K562 (cell line): ENCODE results near the gene CILP.

Source experiments
- ADNP ChIP-seq: fragments of 200-800 bp; sonication (Bioruptor generic); IDR thresholded peaks from 2 replicates; pipeline ENCODE4 v1.6.1; 2016; ENCODE audit warnings: missing genetic modification characterization, missing compliant biosample characterization
- FOXP4 ChIP-seq: sonication (generic); formaldehyde crosslinking; IDR thresholded peaks from 2 replicates; pipeline ENCODE4 v1.8.0; 2022; ENCODE audit warnings: mild to moderate bottlenecking, missing genetic modification reagents, borderline replicate concordance
- GABPA ChIP-seq: fragments of 200-800 bp; sonication (Bioruptor generic); conservative IDR thresholded peaks from 2 replicates; pipeline ENCODE4 v1.6.1; 2016; ENCODE audit warnings: low read depth, missing genetic modification characterization, missing compliant biosample characterization
- GATA2 ChIP-seq: sonication (generic); formaldehyde crosslinking; IDR thresholded peaks from 2 replicates; pipeline ENCODE4 v1.4.0; 2020; ENCODE audit warnings: mild to moderate bottlenecking, missing genetic modification reagents
- JUNB ChIP-seq: fragments of 450-650 bp; formaldehyde crosslinking; conservative IDR thresholded peaks from 2 replicates; pipeline ENCODE4 v1.4.0; 2020; ENCODE audit warnings: mild to moderate bottlenecking
- JUND ChIP-seq, 2 experiments: IDR thresholded peaks; 2 replicates in 1 of 2; 3 replicates in 1 of 2; pipeline ENCODE4 v1.6.1; 2011; ENCODE audit warnings: borderline replicate concordance in 2 of 2, low read depth in 2 of 2, low read length in 2 of 2, improper control_type of control experiment in 1 of 2, missing biosample characterization in 1 of 2, missing genetic modification characterization in 1 of 2, missing genetic modification reagents in 1 of 2
- PHF20 ChIP-seq: fragments of 450-650 bp; IDR thresholded peaks from 2 replicates; pipeline ENCODE4 v1.6.1; 2018; ENCODE audit not compliant: partially characterized antibody
- POLR2AphosphoS5 ChIP-seq: IDR thresholded peaks from 2 replicates; pipeline ENCODE4 v1.6.1; 2011; ENCODE audit warnings: mild to moderate bottlenecking, low read depth, low read length, moderate library complexity; ENCODE audit not compliant: control insufficient read depth, insufficient read depth
- SIN3A ChIP-seq, 2 experiments: fragments of 150-350 bp in 1 of 2; IDR thresholded peaks; 2 replicates each; pipeline ENCODE4 v1.6.1; 2011 to 2016; ENCODE audit warnings: borderline replicate concordance in 2 of 2, low read depth in 2 of 2, low read length in 2 of 2, mild to moderate bottlenecking in 2 of 2, moderate library complexity in 2 of 2; ENCODE audit not compliant: control insufficient read depth in 1 of 2
- ZBTB17 ChIP-seq: fragments of 450-650 bp; formaldehyde crosslinking; IDR thresholded peaks from 2 replicates; pipeline ENCODE4 v1.4.0; 2020; ENCODE audit warnings: mild to moderate bottlenecking
- ZMIZ1 ChIP-seq, 2 experiments: fragments of 150-350 bp in 1 of 2; IDR thresholded peaks; 2 replicates each; pipeline ENCODE4 v1.6.1; 2012 to 2016; ENCODE audit warnings: low read depth in 2 of 2, low read length in 2 of 2, mild to moderate bottlenecking in 1 of 2, moderate library complexity in 1 of 2
- ZNF584 ChIP-seq: fragments of 200-800 bp; sonication (Bioruptor generic); IDR thresholded peaks from 2 replicates; pipeline ENCODE4 v1.6.1; 2016; ENCODE audit warnings: low read depth, mild to moderate bottlenecking, missing genetic modification characterization, missing compliant biosample characterization

GRCh38 chr15:65171428-65171827, 39.8 kb downstream of the CILP start:
- TF ChIP-seq ADNP (tag) (no peak), GATA2 (CRISPR knock-in tag) (no peak), ZBTB17 (CRISPR knock-in tag) (no peak), GABPA (no peak), ZMIZ1 (IDR thresholded peaks at IDR 0.05; ENCODE audit: low read depth in 2 of 2, low read length in 2 of 2) (no peak), JUND (IDR thresholded peaks at IDR 0.05; ENCODE audit: borderline replicate concordance, low read depth, low read length) (no peak), JUND (tag; IDR thresholded peaks at IDR 0.05; ENCODE audit: borderline replicate concordance, low read depth, low read length) (no peak), SIN3A (IDR thresholded peaks at IDR 0.05; ENCODE audit: borderline replicate concordance in 2 of 2, control insufficient read depth in 1 of 2, low read depth in 2 of 2, low read length in 2 of 2) (no peak), POLR2AphosphoS5 (no peak), JUNB (no peak), PHF20 (no peak), ZNF584 (no peak), FOXP4 (CRISPR knock-in tag) (no peak)
